Suprapubic skin (tissue), 4 donors: ENCODE data around the gene SP9. TPM values are rescaled to one million over a fixed set of nuclear protein-coding genes. Genes with fewer than 3 reads are reported as not detected.

Experiments
- DNase-seq, 2 donors: peaks; one replicate each; pipeline ENCODE4 v3.0.0-alpha.2; 2019; ENCODE audit warnings: low spot score in 2 of 2
- H3K27ac ChIP-seq: fragments of 200-600 bp; sonication (generic); one replicate; pipeline ENCODE4 v1.5.1; 2019
- H3K27me3 ChIP-seq: fragments of 200-600 bp; sonication (generic); one replicate; pipeline ENCODE4 v1.5.1; 2019
- H3K36me3 ChIP-seq: fragments of 200-600 bp; sonication (generic); one replicate; pipeline ENCODE4 v1.5.1; 2019
- H3K4me1 ChIP-seq: fragments of 200-600 bp; sonication (generic); one replicate; pipeline ENCODE4 v1.5.1; 2019
- H3K4me3 ChIP-seq: fragments of 200-600 bp; sonication (generic); one replicate; pipeline ENCODE4 v1.5.1; 2019; ENCODE audit warnings: mild to moderate bottlenecking
- H3K9me3 ChIP-seq: fragments of 200-600 bp; sonication (generic); one replicate; pipeline ENCODE4 v1.5.1; 2019
- EP300 ChIP-seq: sonication (generic); formaldehyde crosslinking; IDR thresholded peaks from one replicate; pipeline ENCODE4 v1.6.1; 2017; ENCODE audit warnings: antibody characterized with exemption
- POLR2A ChIP-seq, 2 donors: fragments of 450-650 bp; IDR thresholded peaks; one replicate each; pipeline ENCODE4 v1.6.1; 2017; ENCODE audit warnings: antibody characterized with exemption in 2 of 2, mild to moderate bottlenecking in 2 of 2, moderate library complexity in 2 of 2
- POLR2AphosphoS5 ChIP-seq, 3 donors: sonication (generic); formaldehyde crosslinking; IDR thresholded peaks; one replicate each; pipeline ENCODE4 v1.6.1; 2017; ENCODE audit warnings: antibody characterized with exemption in 3 of 3
- WGBS: methylation state at CpG from one replicate; pipeline ENCODE4 v1.1.5; 2018; 5-methylcytosine and 5-hydroxymethylcytosine counted together
- total RNA-seq, 4 donors: library from RNA; depleted of rRNA; stranded (reverse); fragments of >200 nt; gene quantifications; one replicate each; pipeline ENCODE4 v1.1.0, GENCODE V29; 2016
- TF ChIP-seq, protein P1 (sequence below), 2 donors: fragments of 200-600 bp in 1 of 2; fragments of 450-650 bp in 1 of 2; sonication (generic) in 1 of 2; IDR thresholded peaks; one replicate each; pipeline ENCODE4 v1.5.1; 2016 to 2019; ENCODE audit warnings: antibody characterized with exemption in 2 of 2, mild to moderate bottlenecking in 1 of 2, moderate library complexity in 1 of 2

The SP9 gene
- total RNA-seq, 4 donors from 2014 or later, result 0.23 to 1.8 (median 0.44) TPM

DNA sequence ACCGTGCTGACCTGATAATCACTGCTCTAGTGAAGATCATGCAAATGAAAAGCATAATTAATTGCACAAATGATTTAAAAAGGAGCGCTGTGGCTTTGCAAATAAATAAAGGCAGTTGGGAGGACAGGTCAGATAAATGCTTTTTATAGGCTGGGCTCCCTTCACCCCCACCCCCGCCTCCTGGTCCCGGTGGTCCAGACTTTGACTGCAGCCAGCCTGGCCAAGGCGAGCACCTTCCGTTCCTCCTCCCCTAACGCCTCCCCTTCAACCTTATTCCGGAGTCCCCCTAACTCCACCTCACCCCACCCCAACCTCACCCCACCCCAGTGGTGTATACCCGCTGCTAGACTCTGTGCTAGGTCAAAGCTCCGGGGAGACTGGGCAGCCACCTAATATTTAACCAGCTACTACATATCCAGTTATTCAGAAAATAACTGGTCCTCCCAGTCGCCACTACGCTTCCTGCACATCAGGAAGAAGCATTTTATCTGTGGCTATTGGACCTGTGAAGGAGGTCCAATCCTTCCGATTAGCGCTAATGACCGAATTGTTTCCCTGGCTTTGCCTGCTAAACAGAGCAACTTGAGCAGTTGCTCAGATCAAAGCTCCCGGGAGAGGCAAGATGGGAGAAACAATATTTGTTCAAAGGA, 3.7 kb upstream of the SP9 start:
- WGBS, result 45% methylated on average over 16 of the region's 16 CpGs
- Histone ChIP-seq H3K27me3 (peaks cover 99% of the 10 kb centered on the region), H3K4me1 (peaks cover 62% of the 10 kb centered on the region), H3K36me3 (no peaks in the 10 kb centered on the region), H3K27ac (no peak overlapping the region), H3K9me3 (no peaks in the 10 kb centered on the region), H3K4me3 (no peak overlapping the region)
- no peak for TF ChIP-seq EP300
- TF ChIP-seq, protein P1, sequence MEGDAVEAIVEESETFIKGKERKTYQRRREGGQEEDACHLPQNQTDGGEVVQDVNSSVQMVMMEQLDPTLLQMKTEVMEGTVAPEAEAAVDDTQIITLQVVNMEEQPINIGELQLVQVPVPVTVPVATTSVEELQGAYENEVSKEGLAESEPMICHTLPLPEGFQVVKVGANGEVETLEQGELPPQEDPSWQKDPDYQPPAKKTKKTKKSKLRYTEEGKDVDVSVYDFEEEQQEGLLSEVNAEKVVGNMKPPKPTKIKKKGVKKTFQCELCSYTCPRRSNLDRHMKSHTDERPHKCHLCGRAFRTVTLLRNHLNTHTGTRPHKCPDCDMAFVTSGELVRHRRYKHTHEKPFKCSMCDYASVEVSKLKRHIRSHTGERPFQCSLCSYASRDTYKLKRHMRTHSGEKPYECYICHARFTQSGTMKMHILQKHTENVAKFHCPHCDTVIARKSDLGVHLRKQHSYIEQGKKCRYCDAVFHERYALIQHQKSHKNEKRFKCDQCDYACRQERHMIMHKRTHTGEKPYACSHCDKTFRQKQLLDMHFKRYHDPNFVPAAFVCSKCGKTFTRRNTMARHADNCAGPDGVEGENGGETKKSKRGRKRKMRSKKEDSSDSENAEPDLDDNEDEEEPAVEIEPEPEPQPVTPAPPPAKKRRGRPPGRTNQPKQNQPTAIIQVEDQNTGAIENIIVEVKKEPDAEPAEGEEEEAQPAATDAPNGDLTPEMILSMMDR (IDR thresholded peaks at IDR 0.05), result no peak
- no peak for TF ChIP-seq POLR2A (IDR thresholded peaks at IDR 0.05)
- no peak for TF ChIP-seq POLR2AphosphoS5 (IDR thresholded peaks at IDR 0.05)
- DNase-seq, result no peak

DNA sequence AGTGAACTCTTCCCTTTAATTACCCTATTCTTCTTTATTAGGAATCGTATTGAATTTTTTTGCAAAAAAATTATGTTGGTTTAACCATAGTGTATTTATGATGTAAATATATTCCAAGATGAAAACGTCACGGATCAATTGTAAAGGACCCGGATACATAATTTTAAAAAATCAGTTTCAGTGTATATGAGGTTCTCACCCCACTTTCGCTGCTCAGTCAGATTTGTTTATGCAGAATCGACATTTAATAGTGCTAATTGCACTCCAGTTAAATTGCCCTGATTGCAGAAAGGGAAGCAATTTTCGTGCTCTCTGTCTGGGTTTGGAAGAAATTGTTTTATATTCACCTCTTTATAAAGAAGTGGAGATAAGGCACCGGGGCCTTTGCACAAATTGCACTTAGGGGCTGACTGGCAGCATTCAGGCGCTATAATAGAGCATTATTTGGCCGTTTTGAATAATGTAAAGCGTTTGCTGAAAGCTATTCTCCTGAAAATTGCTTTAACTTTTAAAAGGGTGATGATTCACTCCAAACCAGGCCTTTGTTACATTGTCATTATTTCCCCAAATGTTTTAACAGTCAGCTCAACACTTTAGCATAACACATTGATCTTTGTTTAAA, 3.0 kb upstream of the SP9 start:
- no peak for TF ChIP-seq POLR2A (IDR thresholded peaks at IDR 0.05)
- TF ChIP-seq POLR2AphosphoS5 (IDR thresholded peaks at IDR 0.05), result no peak
- TF ChIP-seq, protein P1 (IDR thresholded peaks at IDR 0.05), result no peak
- no peak for TF ChIP-seq EP300
- no peak overlapping the region for H3K27ac ChIP-seq
- H3K9me3 ChIP-seq, result no peaks in the 10 kb centered on the region
- WGBS, result 43% methylated on average over 11 of the region's 11 CpGs
- H3K4me3 ChIP-seq, result no peak overlapping the region
- H3K27me3 ChIP-seq, result peaks cover 99% of the 10 kb centered on the region
- peaks cover 62% of the 10 kb centered on the region for H3K4me1 ChIP-seq
- no peak for DNase-seq
- no peaks in the 10 kb centered on the region for H3K36me3 ChIP-seq

DNA sequence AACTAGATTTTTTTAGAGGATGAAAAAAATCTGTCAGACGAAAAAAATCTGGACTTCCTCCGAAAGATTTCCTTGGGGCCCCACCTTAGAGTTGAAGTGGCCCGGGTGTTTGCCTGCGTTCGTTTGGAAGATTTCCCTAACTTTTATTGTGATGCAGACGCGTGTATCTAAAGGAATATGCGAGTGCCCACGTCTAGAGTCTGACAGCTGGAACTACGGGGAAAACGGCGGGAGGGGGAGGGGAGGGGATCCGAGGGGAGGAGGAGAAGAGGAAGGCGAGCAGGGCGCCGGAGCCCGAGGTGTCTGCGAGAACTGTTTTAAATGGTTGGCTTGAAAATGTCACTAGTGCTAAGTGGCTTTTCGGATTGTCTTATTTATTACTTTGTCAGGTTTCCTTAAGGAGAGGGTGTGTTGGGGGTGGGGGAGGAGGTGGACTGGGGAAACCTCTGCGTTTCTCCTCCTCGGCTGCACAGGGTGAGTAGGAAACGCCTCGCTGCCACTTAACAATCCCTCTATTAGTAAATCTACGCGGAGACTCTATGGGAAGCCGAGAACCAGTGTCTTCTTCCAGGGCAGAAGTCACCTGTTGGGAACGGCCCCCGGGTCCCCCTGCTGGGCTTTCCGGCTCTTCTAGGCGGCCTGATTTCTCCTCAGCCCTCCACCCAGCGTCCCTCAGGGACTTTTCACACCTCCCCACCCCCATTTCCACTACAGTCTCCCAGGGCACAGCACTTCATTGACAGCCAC, 2.4 kb upstream of the SP9 start:
- Histone ChIP-seq H3K27me3 (peaks cover 99% of the 10 kb centered on the region), H3K4me1 (peaks cover 61% of the 10 kb centered on the region), H3K27ac (no peak overlapping the region), H3K4me3 (peak overlapping the region; percentile 25), H3K9me3 (no peaks in the 10 kb centered on the region), H3K36me3 (no peaks in the 10 kb centered on the region)
- no peak for TF ChIP-seq POLR2A (IDR thresholded peaks at IDR 0.05)
- WGBS, result 15% methylated on average over 31 of the region's 31 CpGs
- DNase-seq, result no peak

DNA sequence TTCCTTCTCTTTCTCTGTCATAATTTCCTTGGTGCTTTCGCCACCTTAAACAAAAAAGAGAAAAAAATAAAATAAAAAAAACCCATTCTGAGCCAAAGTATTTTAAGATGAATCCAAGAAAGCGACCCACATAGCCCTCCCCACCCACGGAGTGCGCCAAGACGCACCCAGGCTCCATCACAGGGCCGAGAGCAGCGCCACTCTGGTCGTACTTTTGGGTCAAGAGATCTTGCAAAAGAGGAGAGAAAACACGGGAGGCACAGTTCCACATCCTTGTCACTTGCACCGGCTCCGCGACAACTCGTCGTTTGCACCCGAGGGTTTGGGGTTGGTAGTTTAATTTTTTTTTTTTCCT, 1.8 kb upstream of the SP9 start:
- H3K27me3 ChIP-seq, result peaks cover 99% of the 10 kb centered on the region
- WGBS, result 19% methylated on average over 15 of the region's 15 CpGs
- no peaks in the 10 kb centered on the region for H3K9me3 ChIP-seq
- TF ChIP-seq EP300, result no peak
- no peak for TF ChIP-seq POLR2A (IDR thresholded peaks at IDR 0.05)
- no peak for TF ChIP-seq POLR2AphosphoS5 (IDR thresholded peaks at IDR 0.05)
- TF ChIP-seq, protein P1 (IDR thresholded peaks at IDR 0.05), result no peak
- H3K27ac ChIP-seq, result no peak overlapping the region
- no peaks in the 10 kb centered on the region for H3K36me3 ChIP-seq
- no peak for DNase-seq
- H3K4me3 ChIP-seq, result peak overlapping the region; percentile 25
- peaks cover 61% of the 10 kb centered on the region for H3K4me1 ChIP-seq

DNA sequence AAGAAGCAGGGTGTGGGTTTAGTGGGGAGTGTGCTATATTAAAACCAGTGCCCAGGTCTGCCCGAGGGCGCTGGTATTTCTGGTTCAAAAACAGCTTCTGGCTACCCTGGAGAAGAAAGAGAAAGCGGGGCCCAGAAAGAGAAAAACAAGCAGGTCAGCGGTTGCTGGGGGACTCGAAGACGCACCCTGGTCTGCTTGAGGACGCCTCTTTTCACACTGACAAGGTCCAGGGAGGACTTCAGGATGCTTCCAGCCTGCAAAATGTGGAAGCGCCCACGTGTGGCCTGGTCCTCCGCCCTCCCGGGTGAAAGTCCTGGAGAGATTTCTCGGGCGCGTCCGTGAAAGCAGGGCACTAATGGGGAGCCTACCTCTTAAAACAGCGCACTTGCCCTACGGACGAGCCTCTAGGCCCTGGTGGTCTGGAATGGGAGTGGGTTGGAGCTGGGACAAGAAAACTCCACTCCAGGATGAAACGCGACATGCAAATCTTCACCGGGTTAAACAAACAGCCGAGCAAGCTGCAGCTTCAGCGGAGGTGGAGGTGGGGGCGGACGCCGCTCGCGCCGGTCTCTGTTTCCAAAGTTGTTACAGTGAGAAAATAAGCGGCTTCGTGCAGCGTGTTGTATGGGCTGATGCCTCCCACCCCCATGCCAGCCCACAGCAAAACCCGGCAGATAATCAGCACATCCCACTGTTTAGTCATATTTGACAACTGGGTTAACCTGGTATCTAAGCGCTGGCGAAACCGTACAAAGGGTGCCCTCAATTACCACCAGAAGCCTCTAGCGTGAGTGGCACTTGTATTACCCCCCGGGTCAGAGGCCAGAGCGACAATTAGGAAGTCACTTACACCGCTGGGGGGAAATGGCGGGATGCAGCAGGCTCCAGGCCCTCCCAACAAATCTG, 1.1 kb upstream of the SP9 start:
- TF ChIP-seq POLR2A (IDR thresholded peaks at IDR 0.05) (no peak), POLR2AphosphoS5 (IDR thresholded peaks at IDR 0.05) (no peak), EP300 (no peak)
- TF ChIP-seq, protein P1 (IDR thresholded peaks at IDR 0.05), result no peak
- peaks cover 99% of the 10 kb centered on the region for H3K27me3 ChIP-seq
- no peaks in the 10 kb centered on the region for H3K36me3 ChIP-seq
- no peaks in the 10 kb centered on the region for H3K9me3 ChIP-seq
- no peak overlapping the region for H3K27ac ChIP-seq
- DNase-seq, result peak in 1 of 2 donors; percentile 65
- peak overlapping the region; percentile 53 for H3K4me3 ChIP-seq
- 29% methylated on average over 14 of the region's 41 CpGs for WGBS
- H3K4me1 ChIP-seq, result peaks cover 55% of the 10 kb centered on the region
